Endometrial microvascular endothelial cells (primary cell): Measurements from ENCODE around the gene C17orf113. TPM values are rescaled to one million over a fixed set of nuclear protein-coding genes. Genes with fewer than 3 reads are reported as not detected.

Experiments used
- in situ Hi-C: cut with HindIII; loops from 2 replicates; pipeline ENCODE4 v1.10.0; 2017; ENCODE audit warnings: low sequenced_read_pairs, low pct_unique_long_range_greater_than_20kb; ENCODE audit errors: inconsistent ontology term
- total RNA-seq: library from RNA; depleted of rRNA; stranded (reverse); fragments of >200 nt; gene quantifications from one replicate; pipeline ENCODE4 v1.2.3, GENCODE V29; 2015; ENCODE audit errors: inconsistent ontology term

C17orf113 gene
- total RNA-seq = 0.56 TPM

DNA sequence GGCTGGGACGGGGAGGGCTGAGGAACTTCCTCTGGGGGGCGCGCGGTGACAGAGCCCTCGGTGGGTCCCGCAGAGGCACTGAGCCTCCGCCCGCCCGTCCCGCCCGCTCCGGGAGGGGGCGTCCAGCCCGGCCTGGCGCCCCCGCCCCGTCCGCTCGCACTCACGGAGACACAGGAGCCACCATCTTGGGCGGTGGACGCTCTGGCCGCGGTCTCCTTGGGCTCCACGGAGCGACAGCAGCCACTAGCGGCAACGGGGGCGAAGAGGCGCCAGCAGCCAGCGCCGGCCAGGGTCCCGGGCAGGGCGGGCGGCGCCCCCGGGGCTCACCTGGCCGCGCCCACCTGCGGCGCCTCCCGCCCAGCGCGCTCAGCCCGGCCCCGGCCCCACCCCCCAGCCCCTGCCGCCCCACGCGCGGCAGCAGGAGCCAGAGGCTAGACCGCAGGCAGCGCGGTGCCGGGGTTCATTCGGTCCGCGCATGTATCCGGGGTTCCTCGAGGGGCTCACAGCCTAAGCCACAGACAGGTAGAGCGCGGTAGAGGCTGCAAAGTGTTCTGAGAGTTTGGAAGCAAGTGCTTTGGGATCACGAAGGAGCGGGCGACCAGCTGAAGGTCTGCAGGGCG lies at the start of gene C17orf113:
TSS of gene C17orf113 (minus strand) at position 209 of the 620 bp plus-strand sequence. CDS start 7,225 bp downstream, outside the sequence.
- in situ Hi-C loops = no loop called here

DNA sequence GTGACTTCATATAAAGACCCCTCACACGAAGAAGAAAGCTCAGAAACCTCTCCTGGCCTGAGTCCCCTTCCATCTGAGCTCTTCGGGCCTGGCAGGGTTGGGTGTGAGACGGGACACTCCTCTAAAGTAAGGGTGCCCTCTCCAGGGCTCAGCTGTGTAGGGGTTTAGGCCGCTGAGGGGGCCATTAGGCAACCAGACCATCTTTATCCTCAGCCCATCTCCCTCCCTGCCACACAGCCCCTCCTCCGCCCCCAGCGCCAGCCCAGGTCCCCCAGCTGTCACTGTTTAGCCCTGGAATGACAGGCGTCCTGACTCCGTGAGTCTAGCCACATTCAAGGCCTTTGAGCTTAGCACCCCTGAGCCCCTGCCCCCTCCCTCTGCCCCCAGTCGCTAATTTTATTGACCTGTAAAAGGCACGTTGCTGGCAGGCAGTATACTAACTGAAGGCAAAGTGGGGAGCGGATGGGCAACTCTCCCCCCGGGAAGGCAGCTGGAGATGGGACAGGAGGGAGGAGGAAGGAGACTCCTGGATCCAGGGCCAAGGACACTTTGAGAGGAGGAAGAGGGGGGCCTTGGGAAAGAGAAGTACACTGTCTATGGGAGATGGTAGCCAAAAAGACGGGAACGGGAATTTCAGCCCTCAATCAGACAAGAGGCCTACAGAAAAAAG lies 48.5 kb upstream of the C17orf113 start:
- in situ Hi-C loops = no loop called here

GRCh38 chr17:42097691-42098631 lies 47.6 kb upstream of the C17orf113 start, which contains the start of gene ZNF385C:
Gene ZNF385C, minus strand, starts transcription at chr17:42098473. Its CDS starts 35,417 bp downstream, at chr17:42063056.
- in situ Hi-C loops = no loop called here

GRCh38 chr17:42096360-42097111 lies 46.1 kb upstream of the C17orf113 start:
- in situ Hi-C loops = no loop called here

GRCh38 chr17:42094375-42095069 lies 44.1 kb upstream of the C17orf113 start:
- in situ Hi-C loops = no loop called here

GRCh38 chr17:42092939-42093338 lies 42.5 kb upstream of the C17orf113 start:
- in situ Hi-C loops = no loop called here

DNA sequence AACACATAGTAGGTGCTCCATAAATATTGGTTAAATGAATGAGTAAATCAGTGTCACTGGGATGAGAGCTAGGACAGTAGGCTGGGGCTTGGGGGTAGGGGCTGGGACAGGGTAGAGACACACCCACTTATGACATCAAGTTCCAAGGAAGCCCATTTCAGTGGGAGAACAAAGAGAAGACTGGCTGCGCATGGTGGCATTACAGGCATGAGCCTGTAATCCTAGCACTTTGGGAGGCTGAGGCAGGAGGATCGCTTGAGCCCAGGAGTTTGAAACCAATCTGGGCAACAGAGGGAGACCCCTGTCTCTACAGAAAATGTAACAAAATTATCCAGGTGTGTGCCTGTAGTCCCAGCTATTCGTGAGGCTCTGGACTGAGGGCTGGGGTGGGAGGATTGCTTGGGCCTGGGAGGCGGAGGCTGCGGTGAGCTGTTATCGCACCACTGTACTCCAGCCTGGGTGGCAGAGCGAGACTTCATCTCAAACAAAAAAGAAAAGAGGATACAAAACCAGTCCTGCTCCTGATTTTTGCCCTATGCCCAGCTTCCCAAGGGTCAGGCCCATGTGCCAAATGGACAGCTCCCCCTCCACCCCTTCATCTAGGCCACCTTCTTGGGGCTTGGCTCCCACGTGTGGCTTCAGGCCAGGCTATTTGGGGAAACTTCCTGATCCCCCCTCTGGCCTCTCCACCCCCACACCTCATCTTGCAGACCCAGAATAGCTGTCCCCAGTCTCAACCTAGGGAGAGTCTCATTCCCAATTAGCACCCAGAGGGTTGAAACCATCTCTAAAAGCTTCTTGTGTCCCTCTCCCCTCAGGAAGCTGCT lies 40.8 kb upstream of the C17orf113 start:
- in situ Hi-C loops = no loop called here

DNA sequence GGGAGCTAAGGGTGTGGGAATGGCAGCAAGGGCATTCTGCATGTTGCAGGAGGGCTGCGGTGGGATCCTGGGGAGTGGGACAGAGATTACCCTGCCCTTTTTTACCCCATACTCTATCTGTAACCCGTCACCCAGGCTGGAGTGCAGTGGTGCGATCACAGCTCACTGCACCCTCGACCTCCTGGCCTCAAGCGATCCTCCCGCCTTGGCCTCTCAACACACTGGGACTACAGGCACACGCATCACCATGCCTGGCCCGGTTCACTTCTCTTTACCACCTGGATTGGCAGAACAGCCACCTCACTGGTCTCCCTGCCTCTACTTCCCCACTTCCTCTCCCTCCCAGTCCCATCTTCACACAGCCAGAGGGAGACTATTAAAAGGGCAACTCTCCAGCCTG lies 38.3 kb upstream of the C17orf113 start:
- in situ Hi-C loops = no loop called here

DNA sequence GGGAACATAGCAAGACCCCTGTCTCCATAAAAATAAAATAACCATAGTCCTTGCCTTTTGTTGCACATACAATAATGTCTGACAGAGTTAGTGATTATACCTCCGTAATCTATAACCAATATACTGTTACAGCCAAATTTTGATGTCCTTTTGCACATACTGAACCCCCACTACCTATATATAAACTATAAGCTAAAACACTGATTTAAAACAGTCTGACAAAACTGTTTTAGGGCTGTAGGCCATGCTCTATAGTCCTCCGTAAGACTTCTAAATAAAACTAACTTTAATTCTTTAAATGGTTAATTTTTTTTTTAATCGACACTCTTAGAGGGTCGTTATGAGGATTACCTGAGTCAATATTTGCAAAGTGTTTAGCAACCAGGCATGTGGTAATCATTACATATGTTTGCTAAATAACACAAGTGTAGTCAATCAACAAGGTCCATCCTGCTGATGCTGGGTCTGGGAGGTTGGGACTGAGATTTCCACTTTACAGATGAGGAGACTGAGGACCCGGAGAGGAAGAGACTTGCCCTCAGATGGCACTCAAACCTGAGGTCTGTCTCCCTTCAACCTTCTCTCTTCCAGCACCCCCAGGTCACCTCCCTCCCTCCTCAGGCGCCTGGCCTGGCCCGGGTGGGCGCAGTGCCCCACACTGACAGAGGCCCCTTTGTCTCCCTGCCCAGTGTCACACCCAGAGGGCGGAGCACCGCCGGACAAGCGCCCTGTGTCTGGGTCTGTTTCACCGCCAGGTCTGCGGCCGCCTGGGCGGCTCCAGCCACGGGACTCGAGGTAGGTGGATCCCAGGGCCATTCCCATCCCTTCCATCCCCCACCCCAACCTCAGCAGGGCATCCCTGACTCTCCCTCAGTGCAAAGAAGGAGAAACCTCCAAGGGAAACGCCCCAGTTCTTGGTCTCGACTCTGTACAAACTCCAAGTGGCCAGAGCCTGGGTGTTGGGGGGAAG lies 37.6 kb upstream of the C17orf113 start:
- in situ Hi-C loops = no loop called here

GRCh38 chr17:42087042-42087701 lies 36.8 kb upstream of the C17orf113 start:
- in situ Hi-C loops = no loop called here

DNA sequence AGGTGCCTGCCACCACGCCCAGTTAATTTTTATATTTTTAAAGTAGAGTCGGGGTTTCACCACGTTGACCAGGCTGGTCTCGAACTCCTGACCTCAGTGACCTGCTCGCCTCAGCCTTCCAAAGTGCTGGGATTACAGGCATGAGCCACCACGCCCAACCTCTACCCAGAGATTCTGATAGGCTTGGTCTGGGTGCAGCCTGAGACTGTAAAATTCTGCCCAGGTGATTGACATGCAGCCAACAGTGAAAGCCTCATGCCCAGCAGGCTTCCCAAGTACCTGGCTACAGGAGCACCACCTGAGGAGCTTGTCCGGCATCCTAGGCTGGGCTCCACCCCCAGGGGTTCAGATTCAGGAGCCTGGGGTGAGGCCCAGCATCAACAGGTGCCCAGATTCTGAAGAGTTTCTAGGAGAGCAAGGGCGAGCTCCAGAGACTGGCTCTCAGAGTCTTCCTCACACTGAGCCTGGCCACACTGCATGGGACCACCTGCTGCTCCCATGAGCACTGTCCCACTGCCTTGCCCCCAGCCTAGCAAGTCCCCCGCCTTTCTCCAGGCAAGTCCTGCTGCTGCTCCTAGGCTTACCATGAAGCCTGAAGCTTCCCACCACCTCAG lies 31.2 kb upstream of the C17orf113 start:
- in situ Hi-C loops = no loop called here

GRCh38 chr17:42079541-42079940 lies 29.1 kb upstream of the C17orf113 start:
- in situ Hi-C loops = no loop called here

DNA sequence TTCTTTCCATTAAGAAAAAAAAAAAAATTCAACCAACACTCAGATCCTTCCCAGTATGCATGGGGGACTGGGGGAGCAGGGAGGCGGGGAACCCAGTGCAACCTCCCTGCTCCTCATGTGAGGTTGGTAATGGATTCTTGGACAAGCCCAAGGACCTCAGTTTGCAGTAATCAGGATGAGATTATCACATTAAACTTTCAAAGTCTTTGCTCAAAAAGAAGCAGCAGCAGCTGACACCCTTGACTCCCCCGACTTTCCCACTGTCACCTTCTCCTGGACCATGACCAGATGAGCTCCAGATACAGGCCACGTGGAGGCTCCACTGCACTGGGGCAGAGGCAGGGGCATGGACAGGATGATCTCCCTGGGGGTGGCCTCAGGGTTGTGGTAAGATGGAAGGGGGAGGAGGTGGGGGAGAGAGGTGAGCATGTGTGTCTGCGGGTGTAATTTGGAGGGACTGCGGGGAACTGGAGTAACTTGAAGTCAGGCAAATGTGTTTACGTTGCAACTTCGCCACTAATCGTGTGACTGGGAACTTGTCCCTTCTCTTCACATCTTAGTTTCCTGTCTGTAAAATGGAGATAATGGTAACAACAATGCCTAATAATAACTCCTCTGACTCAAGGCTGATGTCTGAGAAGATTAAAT lies 28.1 kb upstream of the C17orf113 start:
- in situ Hi-C loops = no loop called here

GRCh38 chr17:42077755-42078154 lies 27.4 kb upstream of the C17orf113 start:
- in situ Hi-C loops = no loop called here
